NCI-H748 treated with DMSO at 0.1 percent for 48 hours (cell line): ENCODE measurements around the gene C4orf33.
"Not testable (repeated sequence)": the region's sequence is repeated elsewhere in the genome, so short reads cannot be mapped to it uniquely, and the experiment has no call there.

Experiments
- DNase-seq: peaks from one replicate; lab custom pipeline; 2025; lab: John Stamatoyannopoulos, UW

C4orf33 gene, protein sequence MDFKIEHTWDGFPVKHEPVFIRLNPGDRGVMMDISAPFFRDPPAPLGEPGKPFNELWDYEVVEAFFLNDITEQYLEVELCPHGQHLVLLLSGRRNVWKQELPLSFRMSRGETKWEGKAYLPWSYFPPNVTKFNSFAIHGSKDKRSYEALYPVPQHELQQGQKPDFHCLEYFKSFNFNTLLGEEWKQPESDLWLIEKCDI

DNA sequence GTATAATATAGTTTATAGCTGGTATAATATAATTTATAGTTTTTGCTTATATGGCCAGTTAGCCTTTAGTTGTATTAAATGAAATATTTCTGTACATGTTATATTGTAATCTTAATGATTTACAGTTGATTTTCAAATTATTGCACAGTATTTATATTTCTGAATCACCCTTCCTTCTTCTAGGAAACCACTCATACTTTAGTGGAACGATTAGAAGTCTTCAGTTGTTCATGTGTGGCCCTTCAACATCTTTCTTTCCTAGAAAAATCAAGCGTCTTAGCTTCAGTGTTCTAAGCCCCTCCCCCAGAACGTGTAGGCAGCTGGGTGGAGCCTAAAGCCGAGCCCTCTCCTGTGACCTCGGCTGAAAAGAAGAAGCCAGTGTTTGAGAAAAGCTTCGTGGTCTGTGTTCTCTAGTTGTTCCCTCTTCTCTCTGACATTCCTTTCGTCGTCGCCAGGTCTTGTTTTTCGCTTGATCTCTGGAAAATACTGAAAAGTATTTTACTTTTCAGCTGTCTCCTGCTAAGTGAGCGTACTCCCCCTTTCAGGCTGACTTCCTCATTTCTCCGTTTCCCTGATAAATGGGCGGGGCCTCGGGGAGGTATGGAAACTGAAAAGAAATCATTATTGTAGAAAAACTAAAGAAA is at the start of gene C4orf33:
TSS of gene C4orf33 (plus strand) at position 342 of the 644 bp plus-strand sequence. CDS start 6,459 bp downstream, outside the sequence.
- peak; percentile 9 for DNase-seq

DNA sequence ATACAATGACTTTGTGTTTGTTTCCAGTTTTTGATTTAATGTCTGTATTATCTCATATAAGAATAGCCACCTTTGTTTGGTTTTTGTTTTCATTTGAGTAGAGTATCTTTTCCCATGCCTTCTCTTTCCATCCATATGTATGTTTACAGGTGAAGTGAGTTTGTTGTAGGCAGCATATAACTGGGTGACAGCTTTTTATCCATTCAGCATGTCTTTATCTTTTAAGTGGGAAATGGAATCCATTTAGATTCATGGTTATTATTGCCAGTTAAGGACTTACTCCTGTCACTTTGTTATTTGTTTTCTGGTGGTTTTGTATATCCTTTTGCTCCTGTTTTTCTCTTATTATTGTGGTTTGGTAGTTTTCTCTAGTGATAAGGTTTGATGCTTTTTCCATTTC is 36.9 kb upstream of the C4orf33 start:
- no peak for DNase-seq

DNA sequence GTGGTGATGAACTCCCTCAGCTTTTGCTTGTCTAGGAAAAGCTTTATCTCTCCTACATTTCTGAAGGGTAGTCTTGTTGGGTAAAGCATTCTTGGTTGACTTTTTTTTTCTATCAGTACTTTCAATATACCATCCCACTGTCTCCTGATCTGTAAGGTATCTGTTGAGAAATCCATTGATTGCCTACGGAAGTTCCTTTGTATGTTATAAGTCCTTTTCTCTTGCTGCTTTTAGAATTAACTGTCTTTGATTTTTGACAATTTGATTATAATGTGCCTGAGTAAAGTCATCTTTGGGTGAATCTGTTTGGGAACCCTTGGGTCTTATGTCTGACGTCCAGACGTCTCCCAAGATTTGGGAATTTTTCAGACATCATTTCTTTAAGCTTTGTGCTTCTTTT is 33.4 kb upstream of the C4orf33 start:
- no peak for DNase-seq

DNA sequence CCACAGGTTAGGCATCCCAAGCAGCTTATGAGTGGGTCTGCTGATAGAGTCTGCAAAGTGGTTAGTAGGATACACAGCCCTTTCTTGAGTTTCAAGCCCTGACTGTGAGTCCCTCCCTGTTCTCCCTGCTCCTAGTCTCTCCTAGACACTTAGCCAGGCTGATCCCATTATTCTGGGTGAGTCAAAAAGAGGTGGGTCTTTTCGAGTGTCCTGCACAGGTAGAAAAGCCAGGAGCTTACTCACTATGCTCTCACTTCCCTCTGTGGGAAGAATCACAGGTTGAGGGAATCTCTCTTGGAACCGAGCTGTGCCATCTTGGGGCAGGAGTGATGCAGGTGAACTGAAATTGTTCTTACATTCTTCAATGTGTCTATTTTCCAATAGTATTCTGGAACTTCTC is 32.3 kb upstream of the C4orf33 start:
- DNase-seq, result no peak

DNA sequence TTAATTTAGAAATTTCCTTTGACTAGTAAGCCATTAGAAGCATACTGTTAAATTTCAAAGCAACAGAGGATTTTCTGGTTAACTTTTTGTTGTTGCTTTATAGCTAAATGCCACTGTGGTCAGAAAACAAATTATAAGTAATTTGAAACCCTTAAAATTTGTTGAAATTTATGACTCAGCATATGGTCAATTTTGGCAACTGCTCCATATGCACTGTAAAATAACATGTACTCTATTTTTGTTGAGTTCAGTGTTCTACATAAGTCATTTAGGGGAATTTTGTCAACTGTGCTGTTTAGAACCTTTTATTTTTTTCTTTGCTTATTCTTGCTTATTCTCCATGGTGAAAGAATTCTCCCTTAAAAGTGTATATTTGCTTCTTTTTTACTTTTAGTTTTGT is 31.2 kb upstream of the C4orf33 start:
- DNase-seq, result no peak

DNA sequence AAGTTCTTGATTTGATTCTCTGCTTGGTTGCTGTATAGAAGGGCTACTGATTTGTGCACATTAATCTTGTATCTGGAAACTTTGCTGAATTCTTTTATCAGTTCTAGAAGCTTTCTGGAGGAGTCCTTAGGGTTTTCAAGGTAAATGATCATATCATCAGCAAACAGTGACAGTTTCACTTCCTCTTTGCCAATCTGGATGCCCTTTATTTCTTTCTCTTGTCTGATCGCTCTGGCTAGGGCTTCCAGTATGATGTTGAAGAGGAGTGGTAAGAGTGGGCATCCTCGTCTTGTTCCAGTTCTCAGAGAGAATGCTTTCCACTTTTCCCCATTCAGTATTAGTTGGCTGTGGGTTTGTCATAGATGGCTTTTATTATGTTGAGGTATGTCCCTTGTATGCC is 26.4 kb upstream of the C4orf33 start:
- DNase-seq, result not testable (repeated sequence)

DNA sequence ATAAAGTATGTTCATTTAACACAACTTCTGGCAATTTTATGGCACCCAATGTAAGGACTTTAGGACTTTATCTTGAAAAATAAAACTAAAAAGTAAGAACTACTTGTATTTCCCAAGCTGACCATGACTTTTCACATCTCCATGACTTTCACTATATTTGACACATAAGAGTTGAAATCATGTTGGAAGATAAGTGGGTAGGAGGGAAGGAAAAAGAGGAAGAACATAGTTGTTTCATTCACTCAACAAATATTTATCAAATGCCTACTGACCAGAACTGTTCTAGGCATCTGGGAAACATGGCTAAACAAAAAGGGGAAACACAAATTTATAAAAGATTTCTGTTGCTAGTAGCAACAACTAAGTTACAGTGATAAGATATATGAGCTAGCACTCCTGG is 18.6 kb upstream of the C4orf33 start:
- no peak for DNase-seq

DNA sequence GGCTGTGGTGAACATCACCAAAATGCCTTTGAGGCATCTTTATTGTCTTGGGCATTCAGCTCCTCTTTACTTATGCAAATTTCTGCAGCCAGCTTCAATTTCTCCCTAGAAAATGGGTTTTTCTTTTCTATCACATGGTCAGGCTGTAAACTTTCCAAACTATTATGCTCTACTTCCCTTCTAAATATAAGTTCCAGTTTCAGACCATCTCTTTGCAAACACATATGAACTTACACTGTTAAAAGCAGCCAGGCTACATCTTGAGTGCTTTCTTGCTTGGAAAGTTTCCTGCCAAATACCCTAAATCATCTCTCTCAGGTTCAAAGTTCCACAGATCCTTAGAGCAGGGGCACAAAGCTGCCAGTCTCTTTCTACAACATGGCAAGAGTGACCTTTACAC is 15.8 kb upstream of the C4orf33 start:
- DNase-seq, result no peak

DNA sequence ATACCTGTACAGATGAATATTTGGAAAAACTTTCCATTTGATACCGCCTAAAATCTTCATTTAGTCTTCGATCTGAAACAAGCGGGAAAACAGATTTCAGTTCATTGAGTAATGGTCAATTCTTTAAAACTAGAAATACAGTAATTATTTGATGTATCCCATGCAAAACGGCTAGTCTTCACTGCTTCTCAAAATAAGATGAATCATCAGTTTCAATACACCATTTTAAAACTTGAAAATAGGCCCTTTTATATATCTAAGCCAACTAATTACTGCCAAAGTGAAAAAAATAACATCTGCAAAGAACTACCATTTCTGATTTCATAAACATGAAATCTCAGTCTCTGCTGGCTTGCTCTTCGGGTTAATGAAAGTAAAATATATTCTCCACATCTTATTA is 13.7 kb upstream of the C4orf33 start:
- no peak for DNase-seq

DNA sequence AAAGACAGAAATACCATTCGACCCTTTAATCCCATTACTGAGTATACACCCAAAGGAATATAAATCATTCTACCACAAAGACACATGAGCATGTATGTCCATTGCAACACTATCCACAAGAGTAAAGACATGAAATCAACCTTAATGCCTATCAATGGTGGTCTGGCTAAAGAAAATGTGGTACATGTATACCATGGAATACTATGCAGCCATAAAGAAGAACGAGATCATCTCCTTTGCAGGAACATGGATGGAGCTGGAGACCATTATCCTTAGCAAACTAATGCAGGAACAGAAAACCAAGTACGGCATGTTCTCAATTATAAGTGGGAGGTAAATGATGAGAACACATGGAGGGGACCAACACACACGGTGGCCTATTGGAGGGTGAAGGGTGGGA is 10.5 kb upstream of the C4orf33 start:
- DNase-seq, result no peak

DNA sequence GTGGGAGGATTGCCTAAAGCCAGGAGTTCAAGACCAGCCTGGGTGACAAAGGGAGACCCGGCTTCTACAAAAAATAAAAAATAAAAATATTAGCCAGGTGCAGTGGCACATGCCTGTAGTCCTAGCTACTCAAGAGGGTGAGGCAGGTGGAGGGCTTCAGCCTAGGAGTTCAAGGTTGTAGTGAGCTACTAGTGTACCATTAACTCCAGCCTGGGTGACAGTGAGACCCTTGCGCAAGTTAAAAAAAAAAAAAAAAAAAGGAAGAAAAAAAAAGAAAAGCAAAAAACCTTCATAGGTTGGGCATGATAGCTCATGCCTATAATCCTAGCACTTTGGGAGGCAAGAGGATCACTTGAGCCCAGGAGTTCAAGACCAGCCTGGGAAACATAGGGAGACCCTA is 8.4 kb upstream of the C4orf33 start:
- no peak for DNase-seq

DNA sequence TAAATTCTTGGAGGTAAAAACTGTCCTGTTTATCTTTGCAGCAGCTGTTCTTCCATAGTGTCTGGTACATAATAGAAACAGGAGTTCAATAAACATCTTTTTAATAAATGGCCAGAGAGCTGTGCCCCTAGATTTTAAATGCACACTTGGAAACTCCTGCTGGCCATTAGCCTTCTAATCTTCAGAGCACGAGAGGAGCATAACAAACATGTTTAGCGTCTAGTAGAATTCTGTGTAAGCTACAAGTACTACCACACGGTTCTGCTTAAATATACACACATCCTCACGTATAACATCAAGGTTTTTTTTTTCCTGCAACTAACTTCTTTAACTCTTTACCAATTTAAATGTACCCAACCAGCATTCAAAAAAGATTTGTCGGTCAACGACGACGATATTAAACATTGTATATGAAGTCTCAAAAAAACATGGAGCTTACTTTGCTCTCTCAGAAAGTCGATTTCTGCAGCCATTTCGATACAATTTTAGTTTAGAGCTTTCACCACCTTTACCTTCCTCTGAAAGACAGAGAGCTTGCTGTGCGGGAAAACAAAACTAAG is 3.2 kb upstream of the C4orf33 start:
- DNase-seq, result no peak

DNA sequence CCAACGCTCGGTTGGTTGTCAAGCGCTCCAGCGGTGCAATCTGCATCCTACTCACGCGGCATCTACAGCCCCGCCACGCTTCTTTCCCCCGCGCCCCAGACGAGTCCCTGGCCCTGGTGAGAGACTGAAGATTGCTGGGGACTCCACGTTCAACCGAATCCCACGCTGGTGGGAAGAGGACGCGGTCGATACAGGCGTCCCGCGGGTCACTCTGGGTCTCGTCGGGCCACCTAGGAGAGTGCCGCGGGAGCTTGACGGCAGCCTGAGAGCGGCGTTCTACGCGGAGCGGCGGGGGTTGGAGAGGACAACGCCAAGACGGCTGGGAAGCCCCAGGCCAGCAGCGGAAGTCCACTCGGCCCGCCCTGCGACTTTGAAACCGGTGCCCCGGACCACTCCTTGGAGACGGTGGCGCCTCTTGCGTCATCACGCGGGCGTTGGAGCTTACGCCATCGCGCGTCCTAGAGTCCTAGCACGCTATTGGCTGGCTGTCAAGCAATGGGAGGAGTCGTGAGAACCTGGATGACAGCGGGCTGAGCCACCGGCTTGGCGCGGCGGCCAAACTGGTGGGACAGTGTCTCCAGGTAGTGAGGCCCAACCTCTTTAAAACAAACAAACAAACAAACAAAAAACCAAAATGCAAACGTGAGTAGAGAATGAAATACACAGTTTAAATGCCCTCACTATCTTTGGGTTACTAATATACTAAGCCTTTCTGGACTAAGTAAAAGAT is 2.6 kb upstream of the C4orf33 start, which contains the start of gene SCLT1:
TSS of gene SCLT1 (minus strand) at position 349 of the 730 bp plus-strand sequence. CDS start 436 bp downstream, outside the sequence.
- DNase-seq, result peak; percentile 78

DNA sequence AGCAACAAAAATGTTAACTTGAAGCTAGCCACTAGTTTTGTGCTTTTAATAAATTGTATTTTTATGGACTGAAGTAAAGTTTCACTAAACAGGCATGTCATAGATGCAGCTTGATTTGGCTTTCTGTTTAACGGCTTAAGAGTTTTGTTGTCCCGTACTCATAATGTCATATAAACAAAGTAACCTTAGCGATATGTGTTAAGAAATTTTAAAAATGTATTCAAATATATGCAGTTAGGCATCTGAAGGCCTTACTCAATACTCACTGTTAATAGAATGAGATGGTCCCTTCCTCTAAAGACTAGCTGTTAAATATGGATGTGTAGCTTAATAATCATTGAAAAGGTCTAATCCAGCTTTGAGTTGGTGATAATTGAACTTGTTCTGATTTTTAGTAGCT is 1.6 kb upstream of the C4orf33 start:
- no peak for DNase-seq

DNA sequence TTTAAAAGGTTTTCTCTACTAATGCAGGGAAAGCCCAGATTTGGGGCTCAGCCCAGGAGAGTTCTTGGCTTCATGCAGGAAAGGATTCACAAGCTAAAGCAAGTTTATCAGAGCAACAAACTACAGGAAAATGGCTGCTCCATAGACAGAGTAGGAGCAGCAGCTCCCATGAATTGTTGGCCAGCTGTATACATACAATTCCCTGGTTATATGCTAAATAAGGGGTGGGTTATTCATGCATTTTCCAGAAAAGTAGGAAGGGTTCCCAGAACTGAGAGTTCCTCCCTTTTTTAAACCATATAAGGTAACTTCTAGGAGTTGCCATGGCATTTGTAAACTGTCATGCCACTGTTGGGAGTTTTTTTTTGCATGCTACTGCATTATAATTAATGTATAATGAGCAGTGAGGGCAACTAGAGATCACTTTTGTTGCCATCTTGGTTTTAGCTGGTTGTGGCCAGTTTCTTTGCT is 2.6 kb downstream of the C4orf33 start:
- no peak for DNase-seq

DNA sequence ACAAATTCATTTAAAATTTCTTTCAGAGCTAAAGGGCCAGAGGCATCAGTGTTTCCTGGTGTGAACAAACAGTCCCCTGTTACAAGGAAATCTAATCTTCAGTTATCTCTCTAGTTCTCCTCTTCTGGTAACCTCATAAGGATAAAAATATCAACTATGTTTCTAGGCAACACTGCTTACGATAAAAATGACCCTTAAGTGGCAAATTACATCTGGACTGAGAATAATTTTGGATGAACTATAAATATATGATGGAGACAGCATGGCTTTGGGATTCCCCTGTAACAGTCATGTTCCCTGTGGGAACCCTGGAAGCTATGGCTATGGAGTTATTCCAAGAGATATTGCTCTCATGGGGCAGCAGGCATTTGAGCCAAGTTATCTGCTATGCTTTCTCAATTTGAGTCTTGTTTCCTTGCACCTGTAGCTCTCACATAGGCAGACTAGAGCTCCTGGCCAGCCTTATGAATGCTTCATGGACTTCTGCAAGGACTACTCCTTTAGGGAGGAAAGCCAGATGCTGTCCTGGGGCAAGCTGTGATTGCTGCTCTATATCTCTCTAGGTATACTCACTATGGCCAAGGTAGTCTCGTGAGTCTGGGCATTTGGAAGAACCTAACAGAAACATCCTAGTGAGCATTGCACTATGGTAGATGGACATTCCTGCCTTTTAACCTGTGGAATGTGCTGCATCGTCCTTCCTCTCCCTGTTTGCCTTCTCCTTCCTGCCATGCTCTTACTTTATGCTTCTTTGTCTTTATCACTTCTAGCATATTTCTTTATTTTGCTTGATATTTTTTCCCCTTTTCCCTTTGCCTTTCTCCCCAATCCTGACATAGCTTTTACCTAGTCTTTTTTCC is 14.2 kb downstream of the C4orf33 start:
- DNase-seq, result no peak

DNA sequence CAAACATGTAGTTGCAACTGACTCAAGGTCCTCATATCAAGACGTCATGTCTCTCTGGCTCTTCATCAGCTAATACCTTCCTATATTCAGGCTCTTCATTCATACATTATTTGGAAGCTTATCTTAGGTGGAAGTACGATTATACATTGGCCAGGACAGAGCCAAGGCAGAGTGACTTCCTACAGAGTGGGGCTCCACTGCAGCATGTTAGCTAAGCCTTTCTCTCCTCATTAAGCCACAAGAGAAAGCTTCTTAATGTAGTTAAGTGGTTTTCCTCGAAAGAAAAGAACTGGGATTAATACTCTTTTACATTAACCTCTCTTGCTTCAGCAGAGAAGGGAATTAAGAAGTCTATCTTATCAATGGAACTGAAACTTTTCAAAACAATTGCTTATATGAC is 15.0 kb downstream of the C4orf33 start:
- no peak for DNase-seq

DNA sequence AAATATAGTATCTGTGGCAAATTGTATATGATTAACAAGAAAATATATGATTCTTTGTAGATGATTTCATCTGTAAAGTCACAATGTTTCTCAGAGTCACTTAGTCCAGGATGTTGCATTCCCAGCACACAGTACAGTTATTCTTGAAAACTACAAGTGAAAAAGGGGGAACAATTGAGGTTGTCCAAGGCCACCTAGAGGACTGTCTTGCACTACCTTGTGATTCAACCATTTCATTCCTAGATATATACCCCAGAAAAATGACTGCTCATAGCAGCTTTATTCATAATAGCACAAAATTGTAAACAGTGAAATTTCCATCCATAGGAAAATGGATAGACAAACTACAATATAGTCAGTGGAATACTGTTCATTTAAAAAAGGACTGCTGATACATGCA is 16.0 kb downstream of the C4orf33 start:
- no peak for DNase-seq

DNA sequence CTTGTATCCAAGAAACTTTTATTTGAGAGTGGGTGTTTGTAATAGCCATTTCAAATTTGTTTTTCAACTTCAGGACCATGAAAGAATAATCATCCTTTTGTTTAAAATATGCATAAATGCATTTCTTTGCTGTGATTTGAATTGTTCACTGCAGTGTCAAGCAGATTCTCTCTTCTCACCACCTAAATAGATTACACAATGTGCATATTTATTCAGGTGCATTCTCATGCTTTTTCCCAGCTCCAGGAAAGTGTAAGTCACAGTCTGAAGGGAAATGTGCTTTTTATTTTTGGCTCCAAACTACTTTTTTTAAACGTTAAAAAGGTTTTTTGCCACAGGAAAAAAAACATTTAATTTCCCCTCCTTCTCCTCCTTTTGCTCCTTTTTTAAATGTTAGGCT is 17.5 kb downstream of the C4orf33 start:
- no peak for DNase-seq

DNA sequence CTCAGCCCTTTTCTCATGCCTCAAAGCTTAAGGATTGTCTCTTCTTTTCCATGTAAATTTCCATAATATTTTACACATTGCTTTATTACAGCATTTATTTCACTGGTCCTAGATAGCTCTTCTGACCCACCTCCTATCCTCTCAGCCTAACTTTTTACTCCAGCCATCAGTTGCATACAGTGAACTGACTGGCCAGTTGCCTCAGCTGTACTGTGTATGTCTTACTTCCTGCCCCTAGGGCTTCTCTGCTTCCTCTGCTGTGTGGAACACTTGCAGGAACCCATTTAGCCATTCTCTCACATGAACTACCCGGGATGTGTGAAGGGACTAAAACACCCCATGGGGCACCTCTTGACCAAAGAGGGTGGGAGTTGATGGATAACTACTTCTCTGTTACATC is 18.0 kb downstream of the C4orf33 start:
- DNase-seq, result no peak

DNA sequence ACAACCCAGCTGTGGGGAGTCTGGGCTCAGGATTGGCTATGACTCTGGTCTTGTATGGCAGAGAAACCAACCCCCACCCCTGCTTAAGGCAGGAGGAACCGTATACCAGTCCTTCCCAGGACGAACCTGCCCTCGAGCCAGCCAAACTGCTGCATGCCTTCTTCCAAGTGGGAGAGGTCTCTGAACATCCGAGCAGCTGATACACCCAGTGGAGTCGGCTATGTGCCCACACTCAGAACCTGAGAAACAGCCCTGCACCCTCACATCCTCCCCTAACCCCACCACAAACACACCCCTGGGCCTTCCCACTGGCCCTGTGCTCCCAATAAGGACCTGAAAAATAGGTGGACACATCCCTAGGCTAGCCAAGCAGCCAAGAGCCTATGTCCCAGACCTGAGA is 21.8 kb downstream of the C4orf33 start:
- no peak for DNase-seq

DNA sequence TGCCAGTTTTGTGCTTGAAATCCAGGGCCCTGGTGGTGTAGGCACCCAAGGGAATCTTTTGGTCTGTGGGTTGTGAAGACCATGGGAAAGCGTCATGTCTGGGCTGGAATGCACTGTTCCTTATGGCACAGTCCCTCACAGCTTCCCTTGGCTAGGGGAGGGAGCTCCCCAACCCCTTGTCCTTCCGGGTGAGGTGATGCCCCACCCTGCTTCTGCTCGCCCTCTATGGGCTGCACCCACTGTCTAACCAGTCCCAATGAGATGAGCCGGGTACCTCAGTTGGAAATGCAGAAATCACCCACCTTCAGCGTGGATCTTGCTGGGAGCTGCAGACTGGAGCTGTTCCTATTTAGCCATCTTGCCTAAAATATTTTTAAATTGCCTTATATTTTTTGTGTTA is 30.7 kb downstream of the C4orf33 start:
- not testable (repeated sequence) for DNase-seq
